CD4-positive, alpha-beta T cell (primary cell): ENCODE results near the gene RALGPS1. TPM values are rescaled to one million over a fixed set of nuclear protein-coding genes. Genes with fewer than 3 reads are reported as not detected.

Source experiments
- ATAC-seq: fragments of 200-7000 bp; cut with Tn5 transposase; one replicate; pipeline ENCODE4 v1.10.0; 2022; ENCODE audit warnings: mild to moderate bottlenecking; ENCODE audit not compliant: poor library complexity
- CTCF ChIA-PET: fragments of 350-600 bp; sonication (Branson Sonifier 250); formaldehyde crosslinking; loops from one replicate; lab custom pipeline; 2021; ENCODE audit warnings: antibody characterized with exemption, inconsistent platforms; lab: Charles Lee
- POLR2A ChIA-PET: fragments of 350-600 bp; sonication (Branson Sonifier 250); formaldehyde crosslinking; loops from one replicate; lab custom pipeline; 2021; ENCODE audit warnings: antibody characterized with exemption, inconsistent platforms; lab: Charles Lee
- DNase-seq, 14 experiments: peaks; one replicate each; pipeline ENCODE4 v3.0.0-alpha.2; 2013 to 2020; ENCODE audit warnings: mixed read lengths in 2 of 14
- H3K27ac ChIP-seq, 2 donors: one replicate each; pipeline versions ENCODE4 v1.5.1 to v1.7.0; 2013; ENCODE audit warnings: low read length in 2 of 2, low read depth in 1 of 2, mild to moderate bottlenecking in 1 of 2
- H3K27me3 ChIP-seq, 2 experiments: 1 replicate in 1 of 2; 2 replicates in 1 of 2; pipeline versions ENCODE4 v1.6.1 to v1.7.0; 2013; ENCODE audit warnings: low read length in 2 of 2, control low read depth in 1 of 2, mild to moderate bottlenecking in 1 of 2, moderate library complexity in 1 of 2; ENCODE audit not compliant: insufficient read depth in 2 of 2, control insufficient read depth in 1 of 2
- H3K36me3 ChIP-seq: one replicate; pipeline ENCODE4 v1.6.1; 2013; ENCODE audit warnings: low read length, control low read depth; ENCODE audit not compliant: insufficient read depth
- H3K4me1 ChIP-seq: one replicate; pipeline ENCODE4 v1.6.1; 2013; ENCODE audit warnings: low read length, control low read depth; ENCODE audit not compliant: insufficient read depth
- H3K4me3 ChIP-seq: one replicate; pipeline ENCODE4 v1.5.1; 2013; ENCODE audit warnings: mild to moderate bottlenecking, low read length, moderate library complexity
- H3K9me3 ChIP-seq, 2 experiments: 1 replicate in 1 of 2; 2 replicates in 1 of 2; pipeline versions ENCODE4 v1.6.1 to v1.7.0; 2013; ENCODE audit warnings: low read length in 2 of 2, mild to moderate bottlenecking in 2 of 2, control low read depth in 1 of 2, moderate library complexity in 1 of 2; ENCODE audit not compliant: control insufficient read depth in 1 of 2, insufficient read depth in 1 of 2
- H3K27ac Mint-ChIP-seq: one replicate; pipeline ENCODE4 v1.8.0; 2020; ENCODE audit warnings: mixed read lengths
- H3K27me3 Mint-ChIP-seq: one replicate; pipeline ENCODE4 v1.8.0; 2021; ENCODE audit warnings: mixed read lengths
- H3K36me3 Mint-ChIP-seq: one replicate; pipeline ENCODE4 v1.8.0; 2021; ENCODE audit warnings: low read depth, mixed read lengths
- H3K4me1 Mint-ChIP-seq: one replicate; pipeline ENCODE4 v1.8.0; 2021; ENCODE audit warnings: low read depth, mixed read lengths
- H3K4me3 Mint-ChIP-seq: one replicate; pipeline ENCODE4 v1.8.0; 2020; ENCODE audit warnings: mild to moderate bottlenecking, mixed read lengths
- H3K9me3 Mint-ChIP-seq: one replicate; pipeline ENCODE4 v1.8.0; 2020; ENCODE audit warnings: mixed read lengths
- intact Hi-C, 2 experiments: fragments of 100-400 bp; cut with DNase I in 1 of 2; cut with micrococcal nuclease in 1 of 2; formaldehyde crosslinking; loops; one replicate each; pipeline versions ENCODE4 v1.15.1 to v1.9.0; 2023 to 2025; cut with DNase I, micrococcal nuclease
- total RNA-seq, 174 experiments: library from RNA in 2 of 174; stranded (reverse) in 2 of 174; gene quantifications; one replicate each; pipeline ENCODE4 v1.2.3 and lab custom pipeline; 2021 to 2026
- TF ChIP-seq, protein P1 (sequence below): fragments of 200-600 bp; IDR thresholded peaks from one replicate; pipeline ENCODE4 v1.8.0; 2022; ENCODE audit warnings: antibody characterized with exemption, mild to moderate bottlenecking

RALGPS1 gene
- total RNA-seq, 2 experiments from 2014 or later = 5.8 to 6.3 TPM

DNA sequence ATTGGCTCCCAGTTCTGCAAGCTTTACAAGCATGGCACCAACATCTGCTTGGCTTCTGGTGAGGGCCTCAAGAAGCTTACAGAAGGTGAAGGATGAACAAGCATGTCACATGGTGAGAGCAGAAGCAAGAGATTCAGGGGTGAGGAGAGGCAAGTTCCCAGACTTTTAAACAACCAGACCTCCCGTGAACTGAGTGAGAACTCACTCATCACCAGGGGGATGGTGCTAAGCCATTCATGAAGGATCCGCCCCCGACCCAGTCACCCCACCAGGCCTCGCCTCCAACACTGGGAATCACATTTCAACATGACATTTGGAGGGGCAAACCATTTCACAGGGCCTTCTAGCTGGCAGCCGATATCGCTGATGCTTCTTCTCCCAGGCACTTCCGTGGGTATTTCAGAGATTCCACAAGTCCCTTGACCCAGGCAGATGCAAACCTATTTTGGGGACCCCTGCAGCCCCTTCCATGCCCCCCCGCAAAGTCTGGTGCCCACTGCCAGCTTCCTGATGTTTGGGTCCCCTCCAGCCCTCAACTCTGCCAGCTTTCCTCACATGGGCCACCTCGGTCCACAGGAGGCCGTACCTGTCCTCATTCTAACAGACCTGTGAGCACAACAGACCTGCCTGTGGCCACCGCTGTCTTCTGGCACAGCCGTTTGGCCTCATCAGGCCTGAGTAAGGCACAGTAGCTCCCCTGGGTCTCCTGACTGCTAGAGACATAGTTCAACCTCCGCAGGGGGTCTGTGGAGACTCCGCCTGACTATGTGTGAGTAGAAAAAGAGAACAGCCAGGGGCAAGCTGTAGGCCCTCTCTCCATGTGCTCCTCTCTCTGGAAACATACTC is 268.5 kb downstream of the RALGPS1 start:
- TF ChIP-seq, protein P1, sequence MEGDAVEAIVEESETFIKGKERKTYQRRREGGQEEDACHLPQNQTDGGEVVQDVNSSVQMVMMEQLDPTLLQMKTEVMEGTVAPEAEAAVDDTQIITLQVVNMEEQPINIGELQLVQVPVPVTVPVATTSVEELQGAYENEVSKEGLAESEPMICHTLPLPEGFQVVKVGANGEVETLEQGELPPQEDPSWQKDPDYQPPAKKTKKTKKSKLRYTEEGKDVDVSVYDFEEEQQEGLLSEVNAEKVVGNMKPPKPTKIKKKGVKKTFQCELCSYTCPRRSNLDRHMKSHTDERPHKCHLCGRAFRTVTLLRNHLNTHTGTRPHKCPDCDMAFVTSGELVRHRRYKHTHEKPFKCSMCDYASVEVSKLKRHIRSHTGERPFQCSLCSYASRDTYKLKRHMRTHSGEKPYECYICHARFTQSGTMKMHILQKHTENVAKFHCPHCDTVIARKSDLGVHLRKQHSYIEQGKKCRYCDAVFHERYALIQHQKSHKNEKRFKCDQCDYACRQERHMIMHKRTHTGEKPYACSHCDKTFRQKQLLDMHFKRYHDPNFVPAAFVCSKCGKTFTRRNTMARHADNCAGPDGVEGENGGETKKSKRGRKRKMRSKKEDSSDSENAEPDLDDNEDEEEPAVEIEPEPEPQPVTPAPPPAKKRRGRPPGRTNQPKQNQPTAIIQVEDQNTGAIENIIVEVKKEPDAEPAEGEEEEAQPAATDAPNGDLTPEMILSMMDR = no peak
- no peaks in the 10 kb centered on the region for H3K27me3 ChIP-seq
- no peaks in the 10 kb centered on the region for H3K4me1 Mint-ChIP-seq
- no peaks in the 10 kb centered on the region for H3K36me3 ChIP-seq
- no peak for ATAC-seq
- no peaks in the 10 kb centered on the region for H3K4me1 ChIP-seq
- ChIA-PET CTCF (no interaction called here), POLR2A (no interaction called here)
- no peak overlapping the region for H3K27ac Mint-ChIP-seq
- H3K27me3 Mint-ChIP-seq = no peaks in the 10 kb centered on the region
- DNase-seq = no peak
- H3K4me3 ChIP-seq = no peak overlapping the region
- H3K4me3 Mint-ChIP-seq = no peak overlapping the region
- no peaks in the 10 kb centered on the region for H3K9me3 Mint-ChIP-seq
- H3K9me3 ChIP-seq = no peaks in the 10 kb centered on the region
- intact Hi-C loops = no loop called here
- no peaks in the 10 kb centered on the region for H3K36me3 Mint-ChIP-seq
- no peak overlapping the region for H3K27ac ChIP-seq

DNA sequence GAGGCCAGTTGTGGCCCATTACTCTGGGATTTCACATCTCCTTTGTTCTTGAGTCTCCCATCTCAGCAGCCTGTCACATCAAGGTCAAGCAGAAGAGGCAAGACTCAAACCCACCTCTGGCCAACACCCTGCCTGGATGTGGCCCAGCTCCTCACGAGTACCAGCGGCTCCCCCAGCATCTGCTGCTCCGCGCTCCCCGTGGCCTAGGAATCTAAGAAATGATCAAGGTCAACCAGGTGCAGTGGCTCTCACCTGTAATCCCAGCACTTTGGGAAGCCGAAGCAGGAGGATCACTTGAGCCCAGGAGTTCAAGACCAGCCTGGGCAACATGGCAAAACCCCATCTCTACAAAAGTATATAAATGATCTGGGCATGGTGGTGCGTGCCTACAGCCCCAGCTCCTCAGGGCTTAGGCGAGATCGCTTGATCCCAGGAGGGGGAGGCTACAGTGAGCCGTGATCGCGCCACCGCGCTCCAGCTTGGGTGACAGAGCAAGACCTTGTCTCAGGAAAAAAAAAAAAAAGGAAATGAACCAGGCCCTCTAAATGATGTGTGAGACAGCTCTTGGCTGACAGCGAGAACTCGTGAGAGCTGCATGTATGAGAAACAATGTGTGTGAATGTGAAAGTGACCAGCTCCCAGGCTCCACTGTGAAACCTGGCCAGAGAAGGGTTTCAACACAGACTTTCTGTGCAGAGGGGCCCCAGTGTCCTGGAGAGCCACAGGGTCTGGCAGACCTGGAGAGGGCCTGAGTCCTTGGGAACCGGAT is 269.4 kb downstream of the RALGPS1 start:
- H3K36me3 Mint-ChIP-seq = no peaks in the 10 kb centered on the region
- H3K4me3 ChIP-seq = no peak overlapping the region
- ATAC-seq = no peak
- no peaks in the 10 kb centered on the region for H3K27me3 Mint-ChIP-seq
- no peaks in the 10 kb centered on the region for H3K9me3 Mint-ChIP-seq
- H3K9me3 ChIP-seq = no peaks in the 10 kb centered on the region
- H3K27ac ChIP-seq = no peak overlapping the region
- no peaks in the 10 kb centered on the region for H3K36me3 ChIP-seq
- no peaks in the 10 kb centered on the region for H3K4me1 ChIP-seq
- no peak for DNase-seq
- no peak overlapping the region for H3K4me3 Mint-ChIP-seq
- H3K27ac Mint-ChIP-seq = no peak overlapping the region
- intact Hi-C loops = no loop called here
- CTCF ChIA-PET = no interaction called here
- TF ChIP-seq, protein P1 = no peak
- POLR2A ChIA-PET = no interaction called here
- no peaks in the 10 kb centered on the region for H3K27me3 ChIP-seq
- no peaks in the 10 kb centered on the region for H3K4me1 Mint-ChIP-seq

DNA sequence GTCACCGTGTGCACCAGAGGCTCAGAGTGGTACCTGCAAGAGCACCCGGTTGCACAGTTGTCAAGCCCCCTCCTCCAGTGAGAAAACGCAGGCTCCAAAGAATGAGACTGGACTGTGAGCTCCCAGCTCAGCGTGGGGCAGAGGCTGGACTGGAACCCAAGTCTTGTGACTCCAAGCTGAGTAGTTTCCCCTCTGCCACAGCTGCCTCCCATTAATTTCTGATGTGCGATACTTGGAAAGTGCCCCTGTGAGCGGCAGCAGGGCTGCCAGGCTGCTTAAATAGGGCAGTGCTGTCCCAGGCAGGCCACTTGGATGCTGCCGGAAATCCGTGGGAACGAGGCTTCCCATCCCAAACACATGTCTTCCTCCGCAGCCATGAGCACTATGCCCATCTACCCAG is 270.1 kb downstream of the RALGPS1 start:
- no peaks in the 10 kb centered on the region for H3K36me3 ChIP-seq
- no peak for DNase-seq
- H3K9me3 Mint-ChIP-seq = no peaks in the 10 kb centered on the region
- no peak overlapping the region for H3K27ac ChIP-seq
- H3K9me3 ChIP-seq = no peaks in the 10 kb centered on the region
- ATAC-seq = no peak
- no peaks in the 10 kb centered on the region for H3K27me3 ChIP-seq
- intact Hi-C loops = no loop called here
- H3K4me1 ChIP-seq = no peaks in the 10 kb centered on the region
- no peak overlapping the region for H3K4me3 Mint-ChIP-seq
- H3K27ac Mint-ChIP-seq = no peak overlapping the region
- POLR2A ChIA-PET = no interaction called here
- no peaks in the 10 kb centered on the region for H3K4me1 Mint-ChIP-seq
- H3K36me3 Mint-ChIP-seq = no peaks in the 10 kb centered on the region
- CTCF ChIA-PET = no interaction called here
- no peaks in the 10 kb centered on the region for H3K27me3 Mint-ChIP-seq
- H3K4me3 ChIP-seq = no peak overlapping the region
- TF ChIP-seq, protein P1 = no peak
